ENCODE data around the gene HOXC4.
A peak's percentile ranks its signal among the peaks of the same experiment; 100 is the strongest.

HOXC4 gene

GRCh38 chr12:54016051-54016450, 37.6 kb upstream of the HOXC4 start:
- no peak for DNase-seq

- no peak for DNase-seq
Observed at GRCh38 chr12:54016478-54016964, 37.1 kb upstream of the HOXC4 start.

GRCh38 chr12:54017027-54017788, 36.4 kb upstream of the HOXC4 start:
- no peak for DNase-seq

GRCh38 chr12:54017878-54018467, 35.7 kb upstream of the HOXC4 start:
- peak; percentile 37 for DNase-seq

GRCh38 chr12:54018468-54018984, 35.1 kb upstream of the HOXC4 start:
- DNase-seq = no peak

GRCh38 chr12:54019091-54019811, 34.4 kb upstream of the HOXC4 start:
- no peak for DNase-seq

- no peak for DNase-seq
Observed at GRCh38 chr12:54019924-54020590, 33.6 kb upstream of the HOXC4 start.

GRCh38 chr12:54020591-54021405, 32.8 kb upstream of the HOXC4 start:
- DNase-seq = no peak

GRCh38 chr12:54021432-54022013, 32.1 kb upstream of the HOXC4 start:
- DNase-seq = no peak

- no peak for DNase-seq
Observed at GRCh38 chr12:54022960-54023884, 30.4 kb upstream of the HOXC4 start.

GRCh38 chr12:54024127-54024526, 29.5 kb upstream of the HOXC4 start:
- no peak for DNase-seq

GRCh38 chr12:54024581-54025305, 28.9 kb upstream of the HOXC4 start:
- DNase-seq = no peak

GRCh38 chr12:54025499-54026405, 27.9 kb upstream of the HOXC4 start:
- DNase-seq = no peak

- no peak for DNase-seq
Observed at GRCh38 chr12:54026640-54027441, 26.8 kb upstream of the HOXC4 start.

- no peak for DNase-seq
Observed at GRCh38 chr12:54027442-54027786, 26.2 kb upstream of the HOXC4 start.

GRCh38 chr12:54028314-54029201, 25.1 kb upstream of the HOXC4 start, which contains the start of gene HOXC6:
HOXC6 (plus strand) TSS chr12:54028440; CDS start chr12:54028522, 82 bp downstream.
- DNase-seq = no peak
